ENCODE results near the gene P4HA2.

Gene P4HA2

GRCh38 chr5:132237670-132238069 lies 10.0 kb upstream of the P4HA2 start:
- no peaks in the 10 kb centered on the region for H3K27me3 ChIP-seq (ENCODE audit: control insufficient read depth in 1 of 2, insufficient read depth in 2 of 2, low read length in 2 of 2)
- H3K36me3 ChIP-seq (ENCODE audit: insufficient read depth, low read length) = no peaks in the 10 kb centered on the region
- H3K27ac ChIP-seq (ENCODE audit: low read depth, low read length) = no peak overlapping the region
- no peak overlapping the region for H3K4me3 ChIP-seq (ENCODE audit: low read depth in 1 of 2, low read length in 2 of 2)
- H3K4me1 ChIP-seq (ENCODE audit: insufficient read depth, low read length) = no peaks in the 10 kb centered on the region
- no peaks in the 10 kb centered on the region for H3K9me3 ChIP-seq (ENCODE audit: low read length)
- no peak overlapping the region for H3K9ac ChIP-seq (ENCODE audit: low read length)

GRCh38 chr5:132237141-132237540 lies 9.5 kb upstream of the P4HA2 start:
- H3K36me3 ChIP-seq (ENCODE audit: insufficient read depth, low read length) = no peaks in the 10 kb centered on the region
- H3K27ac ChIP-seq (ENCODE audit: low read depth, low read length) = no peak overlapping the region
- H3K27me3 ChIP-seq (ENCODE audit: control insufficient read depth in 1 of 2, insufficient read depth in 2 of 2, low read length in 2 of 2) = no peaks in the 10 kb centered on the region
- H3K4me1 ChIP-seq (ENCODE audit: insufficient read depth, low read length) = no peaks in the 10 kb centered on the region
- H3K4me3 ChIP-seq (ENCODE audit: low read depth in 1 of 2, low read length in 2 of 2) = no peak overlapping the region
- no peak overlapping the region for H3K9ac ChIP-seq (ENCODE audit: low read length)
- H3K9me3 ChIP-seq (ENCODE audit: low read length) = no peaks in the 10 kb centered on the region

GRCh38 chr5:132235340-132235739 lies 7.7 kb upstream of the P4HA2 start:
- Histone ChIP-seq H3K27ac (ENCODE audit: low read depth, low read length) (no peak overlapping the region), H3K9me3 (ENCODE audit: low read length) (no peaks in the 10 kb centered on the region), H3K4me1 (ENCODE audit: insufficient read depth, low read length) (no peaks in the 10 kb centered on the region), H3K4me3 (ENCODE audit: low read depth in 1 of 2, low read length in 2 of 2) (no peak overlapping the region), H3K36me3 (ENCODE audit: insufficient read depth, low read length) (no peaks in the 10 kb centered on the region), H3K9ac (ENCODE audit: low read length) (no peak overlapping the region), H3K27me3 (ENCODE audit: control insufficient read depth in 1 of 2, insufficient read depth in 2 of 2, low read length in 2 of 2) (no peaks in the 10 kb centered on the region)

DNA sequence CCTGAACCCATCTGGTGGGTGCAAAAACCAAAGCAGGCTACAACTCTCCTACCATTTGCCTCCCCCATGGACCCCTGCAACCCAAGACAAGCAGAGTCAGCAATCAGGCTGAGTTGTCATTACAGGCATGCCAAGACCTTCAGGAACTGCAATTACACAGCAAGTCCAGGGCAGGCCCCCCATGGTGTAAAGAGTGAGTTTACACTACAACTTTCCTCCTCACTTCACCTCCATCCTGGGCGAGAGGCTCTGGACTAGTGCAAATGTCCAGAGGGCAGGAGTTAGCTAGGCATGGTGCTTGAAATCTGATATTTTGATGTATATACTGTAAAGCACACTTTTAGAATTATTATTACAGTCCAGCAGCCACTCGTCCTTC lies 7.0 kb upstream of the P4HA2 start:
- no peaks in the 10 kb centered on the region for H3K4me1 ChIP-seq (ENCODE audit: insufficient read depth, low read length)
- no peak overlapping the region for H3K27ac ChIP-seq (ENCODE audit: low read depth, low read length)
- H3K4me3 ChIP-seq (ENCODE audit: low read depth in 1 of 2, low read length in 2 of 2) = no peak overlapping the region
- H3K9me3 ChIP-seq (ENCODE audit: low read length) = no peaks in the 10 kb centered on the region
- no peaks in the 10 kb centered on the region for H3K36me3 ChIP-seq (ENCODE audit: insufficient read depth, low read length)
- no peak overlapping the region for H3K9ac ChIP-seq (ENCODE audit: low read length)
- H3K27me3 ChIP-seq (ENCODE audit: control insufficient read depth in 1 of 2, insufficient read depth in 2 of 2, low read length in 2 of 2) = no peaks in the 10 kb centered on the region

GRCh38 chr5:132233811-132234683 lies 6.4 kb upstream of the P4HA2 start:
- H3K27ac ChIP-seq (ENCODE audit: low read depth, low read length) = no peak overlapping the region
- H3K9ac ChIP-seq (ENCODE audit: low read length) = no peak overlapping the region
- no peaks in the 10 kb centered on the region for H3K4me1 ChIP-seq (ENCODE audit: insufficient read depth, low read length)
- H3K36me3 ChIP-seq (ENCODE audit: insufficient read depth, low read length) = no peaks in the 10 kb centered on the region
- H3K4me3 ChIP-seq (ENCODE audit: low read depth in 1 of 2, low read length in 2 of 2) = no peak overlapping the region
- H3K27me3 ChIP-seq (ENCODE audit: control insufficient read depth in 1 of 2, insufficient read depth in 2 of 2, low read length in 2 of 2) = no peaks in the 10 kb centered on the region
- no peaks in the 10 kb centered on the region for H3K9me3 ChIP-seq (ENCODE audit: low read length)

GRCh38 chr5:132233081-132233480 lies 5.4 kb upstream of the P4HA2 start:
- Histone ChIP-seq H3K4me3 (ENCODE audit: low read depth in 1 of 2, low read length in 2 of 2) (no peak overlapping the region), H3K27ac (ENCODE audit: low read depth, low read length) (no peak overlapping the region), H3K9me3 (ENCODE audit: low read length) (no peaks in the 10 kb centered on the region), H3K9ac (ENCODE audit: low read length) (no peak overlapping the region), H3K27me3 (ENCODE audit: control insufficient read depth in 1 of 2, insufficient read depth in 2 of 2, low read length in 2 of 2) (no peaks in the 10 kb centered on the region), H3K36me3 (ENCODE audit: insufficient read depth, low read length) (no peaks in the 10 kb centered on the region), H3K4me1 (ENCODE audit: insufficient read depth, low read length) (no peaks in the 10 kb centered on the region)

GRCh38 chr5:132232465-132232864 lies 4.8 kb upstream of the P4HA2 start:
- no peaks in the 10 kb centered on the region for H3K4me1 ChIP-seq (ENCODE audit: insufficient read depth, low read length)

DNA sequence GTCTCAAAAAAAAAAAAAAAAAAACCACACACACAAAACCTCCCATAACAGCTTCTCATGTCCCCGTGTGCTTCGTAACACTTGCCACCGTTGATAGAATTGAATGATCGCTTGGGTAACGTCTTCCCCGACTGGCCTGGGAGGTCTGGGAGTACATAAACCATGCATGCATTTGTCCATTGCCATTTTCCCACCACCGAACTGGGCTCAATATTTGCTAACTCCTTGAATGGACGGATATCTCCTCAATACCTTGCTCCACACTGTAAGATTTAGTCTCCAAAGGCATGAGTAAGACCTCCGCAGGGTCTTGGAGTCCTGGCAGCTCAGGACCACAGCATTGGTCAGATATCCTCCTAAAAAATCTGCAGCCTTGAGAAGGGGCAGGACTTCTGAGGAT lies 3.2 kb upstream of the P4HA2 start:
- no peak overlapping the region for H3K4me3 ChIP-seq (ENCODE audit: low read depth in 1 of 2, low read length in 2 of 2)
- H3K36me3 ChIP-seq (ENCODE audit: insufficient read depth, low read length) = no peaks in the 10 kb centered on the region
- H3K4me1 ChIP-seq (ENCODE audit: insufficient read depth, low read length) = peaks cover 14% of the 10 kb centered on the region
- H3K9me3 ChIP-seq (ENCODE audit: low read length) = no peaks in the 10 kb centered on the region
- no peaks in the 10 kb centered on the region for H3K27me3 ChIP-seq (ENCODE audit: control insufficient read depth in 1 of 2, insufficient read depth in 2 of 2, low read length in 2 of 2)
- no peak overlapping the region for H3K9ac ChIP-seq (ENCODE audit: low read length)
- no peak overlapping the region for H3K27ac ChIP-seq (ENCODE audit: low read depth, low read length)

More at GRCh38 chr5:132232465-132232864, 4.8 kb upstream of the P4HA2 start:
- Histone ChIP-seq H3K27me3 (ENCODE audit: control insufficient read depth in 1 of 2, insufficient read depth in 2 of 2, low read length in 2 of 2) (no peaks in the 10 kb centered on the region), H3K4me3 (ENCODE audit: low read depth in 1 of 2, low read length in 2 of 2) (no peak overlapping the region), H3K9me3 (ENCODE audit: low read length) (no peaks in the 10 kb centered on the region), H3K36me3 (ENCODE audit: insufficient read depth, low read length) (no peaks in the 10 kb centered on the region), H3K9ac (ENCODE audit: low read length) (no peak overlapping the region), H3K27ac (ENCODE audit: low read depth, low read length) (no peak overlapping the region)

GRCh38 chr5:132229236-132229635 lies 1.6 kb upstream of the P4HA2 start:
- Histone ChIP-seq H3K4me3 (ENCODE audit: low read depth in 1 of 2, low read length in 2 of 2) (no peak overlapping the region), H3K4me1 (ENCODE audit: insufficient read depth, low read length) (peaks cover 30% of the 10 kb centered on the region), H3K36me3 (ENCODE audit: insufficient read depth, low read length) (no peaks in the 10 kb centered on the region), H3K9ac (ENCODE audit: low read length) (no peak overlapping the region), H3K27ac (ENCODE audit: low read depth, low read length) (no peak overlapping the region), H3K9me3 (ENCODE audit: low read length) (no peaks in the 10 kb centered on the region), H3K27me3 (ENCODE audit: control insufficient read depth in 1 of 2, insufficient read depth in 2 of 2, low read length in 2 of 2) (no peaks in the 10 kb centered on the region)

DNA sequence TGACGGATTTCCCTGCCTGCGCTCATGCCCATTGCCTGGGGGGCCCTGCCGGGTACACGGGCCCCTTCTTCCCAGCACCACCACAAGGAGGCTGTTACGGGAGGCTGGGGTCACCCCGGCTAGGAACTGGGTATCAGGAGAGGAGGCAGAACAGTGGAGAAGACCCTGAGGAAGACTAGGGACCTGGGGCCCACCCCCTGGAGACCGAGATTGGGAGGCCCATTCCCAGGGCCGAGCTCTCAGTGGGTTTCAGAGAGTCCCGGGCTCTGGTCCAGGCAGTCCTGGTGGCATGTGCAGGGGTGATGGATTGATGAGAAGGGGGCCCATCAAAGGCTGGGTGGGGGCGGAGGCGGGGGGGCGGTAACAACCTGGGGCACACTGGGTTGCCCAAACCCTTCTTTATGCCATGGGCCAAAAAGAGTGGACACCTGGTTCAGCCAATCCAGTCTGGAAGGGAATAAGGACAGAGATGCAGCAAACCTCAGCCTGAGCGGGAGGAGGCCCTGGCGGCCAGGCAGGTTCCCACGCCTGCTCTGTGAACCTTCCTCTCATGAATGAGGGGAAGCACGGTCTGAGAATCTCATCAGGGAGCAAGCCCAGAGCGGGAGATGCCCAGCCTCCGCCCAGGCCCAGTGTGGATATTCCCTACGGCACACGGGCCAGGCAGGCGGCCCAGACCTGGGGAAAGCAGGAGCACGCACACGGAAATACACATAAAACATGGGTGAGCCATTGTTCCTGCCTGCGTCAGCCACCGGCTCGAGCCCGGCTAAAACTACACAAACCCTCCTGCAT lies 785 bp upstream of the P4HA2 start:
- Histone ChIP-seq H3K4me3 (ENCODE audit: low read depth in 1 of 2, low read length in 2 of 2) (peak overlapping the region; percentile 64 to 82), H3K4me1 (ENCODE audit: insufficient read depth, low read length) (peaks cover 38% of the 10 kb centered on the region), H3K9me3 (ENCODE audit: low read length) (no peaks in the 10 kb centered on the region), H3K27me3 (ENCODE audit: control insufficient read depth in 1 of 2, insufficient read depth in 2 of 2, low read length in 2 of 2) (no peaks in the 10 kb centered on the region), H3K27ac (ENCODE audit: low read depth, low read length) (peak overlapping the region; percentile 94), H3K9ac (ENCODE audit: low read length) (no peak overlapping the region), H3K36me3 (ENCODE audit: insufficient read depth, low read length) (no peaks in the 10 kb centered on the region)

DNA sequence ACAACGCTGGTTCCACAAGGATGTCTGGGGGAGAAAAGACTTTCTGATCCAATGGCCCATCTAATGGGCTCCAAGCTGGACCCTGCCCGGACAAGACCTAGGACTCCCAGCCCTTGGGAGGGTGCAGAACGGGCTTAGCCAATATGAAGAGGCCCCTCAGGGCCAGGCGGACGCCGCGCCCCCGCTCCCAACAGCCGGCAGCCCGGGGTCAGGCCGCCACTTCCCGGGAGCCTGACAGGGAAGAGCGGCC lies 493 bp downstream of the P4HA2 start:
- peak overlapping the region; percentile 64 to 82 for H3K4me3 ChIP-seq (ENCODE audit: low read depth in 1 of 2, low read length in 2 of 2)
- no peaks in the 10 kb centered on the region for H3K9me3 ChIP-seq (ENCODE audit: low read length)
- H3K27me3 ChIP-seq (ENCODE audit: control insufficient read depth in 1 of 2, insufficient read depth in 2 of 2, low read length in 2 of 2) = no peaks in the 10 kb centered on the region
- peaks cover 51% of the 10 kb centered on the region for H3K4me1 ChIP-seq (ENCODE audit: insufficient read depth, low read length)
- peak overlapping the region; percentile 94 for H3K27ac ChIP-seq (ENCODE audit: low read depth, low read length)
- H3K36me3 ChIP-seq (ENCODE audit: insufficient read depth, low read length) = no peaks in the 10 kb centered on the region
- H3K9ac ChIP-seq (ENCODE audit: low read length) = peak overlapping the region; percentile 63
